OCI-LY3 (cell line): ENCODE measurements around the gene GALNT10.

Source experiments
- CTCF ChIP-seq: fragments of 200-600, 300-600 bp; sonication (generic); IDR thresholded peaks from 2 replicates; pipeline ENCODE4 v1.5.1; 2014; ENCODE audit warnings: antibody characterized with exemption, low read length, low read depth
- EZH2phosphoT487 ChIP-seq: fragments of 200-600 bp; shearing (Covaris generic); IDR thresholded peaks from 2 replicates; pipeline ENCODE4 v1.6.1; 2018; ENCODE audit warnings: antibody characterized with exemption, mixed run types, low read depth

- TF ChIP-seq CTCF: no peak
- TF ChIP-seq EZH2phosphoT487: no peak
Measured at GRCh38 chr5:154466671-154467070, 276.1 kb downstream of the GALNT10 start.
